HG03175 (cell line): ENCODE results near the gene MLIP.

Source experiments
- ATAC-seq: cut with Tn5 transposase; IDR thresholded peaks from one replicate; pipeline ENCODE4 v1.9.1; 2021; ENCODE audit warnings: mild to moderate bottlenecking, moderate library complexity; ENCODE audit not compliant: unreplicated experiment

Gene MLIP

DNA sequence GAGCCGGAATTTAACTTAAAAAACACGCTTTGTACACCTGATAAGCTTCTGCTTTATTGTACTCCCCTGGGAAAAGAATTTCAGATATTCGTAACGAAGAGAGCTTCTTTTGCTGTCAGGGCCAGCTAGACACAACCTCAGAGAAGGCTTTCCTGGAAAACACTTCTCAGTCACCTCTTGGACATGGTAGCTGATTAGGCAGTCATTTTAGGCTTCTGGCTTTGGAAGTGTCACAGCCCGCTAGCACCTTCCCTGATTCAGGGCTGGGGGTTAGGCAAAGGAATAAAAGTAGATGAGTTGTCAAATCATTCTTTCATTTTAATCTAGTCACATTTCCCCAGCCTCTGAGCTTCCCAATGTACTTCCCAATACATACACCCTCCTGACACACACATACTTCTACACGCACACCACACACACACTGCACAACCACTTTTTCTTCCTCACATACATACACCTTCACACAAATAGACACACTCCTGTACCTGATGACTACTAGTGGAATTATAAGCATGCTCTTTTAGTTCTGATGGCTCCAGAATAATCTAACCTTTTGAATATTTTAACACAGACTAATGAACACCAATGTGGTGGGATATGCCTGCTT, 162.1 kb downstream of the MLIP start:
- no peak for ATAC-seq

DNA sequence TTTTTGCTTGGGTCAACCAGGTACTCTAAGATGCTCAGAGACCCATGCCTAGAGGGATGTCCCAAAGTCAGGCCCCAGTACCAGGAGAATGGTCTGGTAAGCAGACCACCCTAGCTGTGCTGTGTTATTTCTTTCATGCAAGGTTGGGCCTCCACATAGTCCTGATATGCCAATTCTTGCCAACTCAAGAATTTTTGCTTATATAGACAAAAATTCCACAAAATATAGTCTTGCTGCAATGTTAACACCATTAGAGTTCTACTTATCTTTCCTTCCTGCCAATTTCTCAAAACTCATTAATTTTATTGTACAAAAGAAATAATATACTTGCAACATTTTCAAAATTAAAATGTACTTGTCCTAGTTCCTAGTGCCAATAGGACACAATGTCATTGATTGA, 163.1 kb downstream of the MLIP start:
- ATAC-seq: no peak

DNA sequence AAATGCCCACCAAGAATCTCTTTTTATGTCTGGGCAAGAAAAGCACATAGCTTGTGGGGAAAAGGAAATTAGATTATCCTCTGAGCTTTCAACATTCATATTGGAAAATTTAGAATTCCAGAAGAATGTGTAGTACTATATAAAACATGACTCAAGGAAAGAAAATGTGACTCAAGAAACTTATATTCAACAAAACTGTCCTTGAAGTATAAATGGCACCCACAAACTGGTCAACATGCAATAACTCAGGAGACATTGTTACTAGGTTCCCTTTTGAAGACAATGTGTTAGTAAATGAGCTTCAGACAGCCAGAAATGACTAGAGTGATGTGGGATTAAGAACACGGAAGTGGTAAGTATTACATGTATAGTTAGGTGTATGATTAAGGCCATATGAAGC, 170.9 kb downstream of the MLIP start:
- ATAC-seq: no peak

DNA sequence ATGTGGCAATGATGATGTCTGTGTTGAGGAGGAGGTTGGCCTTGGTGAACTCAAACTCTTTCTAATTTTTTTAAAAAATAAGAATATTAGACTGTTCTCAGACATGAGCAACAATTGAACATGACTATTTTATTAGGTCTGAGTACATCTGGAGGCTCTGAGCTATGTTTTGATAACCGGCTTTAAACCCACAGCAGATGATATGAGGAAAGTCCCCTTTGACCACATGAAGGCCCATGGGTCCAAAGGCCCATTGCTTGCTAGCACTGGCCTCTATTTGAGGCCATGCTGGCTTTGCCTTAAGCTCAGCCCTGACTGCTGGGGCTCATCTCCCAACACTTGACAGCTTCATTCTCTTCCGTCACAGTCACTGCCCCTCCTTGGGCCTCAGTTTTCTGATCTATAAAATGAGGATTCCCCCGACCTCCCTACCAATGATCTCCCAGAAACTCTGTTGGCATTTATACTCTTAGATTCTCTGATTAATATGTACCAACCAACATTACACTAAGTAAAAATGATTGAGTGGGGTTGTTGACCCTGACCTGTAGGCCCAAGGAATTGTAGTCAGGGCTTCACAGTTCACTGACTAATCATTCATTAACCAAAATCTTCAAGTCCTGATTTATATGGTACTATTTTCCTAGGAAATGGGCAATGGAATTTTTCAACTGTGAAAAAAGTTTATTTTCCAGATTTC, 173.1 kb downstream of the MLIP start:
- no peak for ATAC-seq

DNA sequence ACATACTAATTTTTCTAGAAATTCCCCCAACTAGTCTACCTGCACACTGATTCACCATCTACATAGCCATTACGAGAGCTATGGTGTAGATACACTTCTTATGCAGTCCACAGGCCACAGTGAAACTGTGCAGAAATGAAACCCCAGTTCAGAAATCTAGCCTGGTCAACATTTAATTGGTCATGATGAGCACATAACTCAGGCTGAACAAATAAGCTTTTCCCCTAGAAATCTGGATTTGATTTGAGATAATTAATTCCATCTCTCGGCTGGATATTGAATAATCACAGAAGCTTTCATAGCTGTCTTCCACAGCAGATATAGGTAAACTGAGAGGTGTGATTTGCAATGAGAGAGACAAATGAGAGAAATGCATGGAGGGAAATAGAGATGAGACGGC, 174.4 kb downstream of the MLIP start:
- no peak for ATAC-seq

DNA sequence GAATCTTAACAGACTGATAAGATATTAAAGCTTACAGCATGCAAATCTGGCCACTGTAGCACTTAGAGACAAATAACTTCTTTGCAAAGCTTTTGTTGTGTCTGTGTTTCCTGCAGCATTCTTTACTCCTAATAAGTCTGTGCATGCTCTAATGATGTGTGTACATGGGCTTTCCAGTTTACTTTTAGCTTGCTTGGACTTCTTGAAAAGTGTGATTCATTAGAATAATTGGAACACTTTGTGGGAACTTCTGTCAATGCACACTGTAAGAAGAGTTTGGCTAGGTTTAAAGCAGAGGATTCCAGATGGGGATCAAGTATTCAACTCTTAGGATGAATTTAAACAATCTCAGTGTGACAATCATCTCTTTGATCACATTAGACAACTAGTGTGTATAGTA, 174.9 kb downstream of the MLIP start:
- ATAC-seq: no peak

DNA sequence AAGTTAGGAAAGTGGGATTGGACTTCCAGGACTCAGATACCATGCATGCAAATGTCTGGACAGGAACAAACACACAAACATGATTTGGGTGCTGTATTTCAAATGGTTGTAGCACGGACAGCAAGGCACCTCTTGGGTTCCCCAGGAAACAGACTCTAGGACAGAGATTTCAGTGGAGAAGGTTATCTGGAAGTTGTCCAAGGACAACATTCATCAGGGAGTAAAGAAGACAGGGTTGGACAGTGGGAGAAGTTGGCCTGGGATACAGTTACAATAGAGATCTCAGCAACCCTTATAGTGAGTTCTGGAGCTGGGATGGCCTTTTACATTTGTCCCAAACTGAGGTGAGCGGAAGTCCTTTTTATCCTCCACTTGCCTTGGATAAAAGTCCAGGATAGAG, 177.2 kb downstream of the MLIP start:
- no peak for ATAC-seq

DNA sequence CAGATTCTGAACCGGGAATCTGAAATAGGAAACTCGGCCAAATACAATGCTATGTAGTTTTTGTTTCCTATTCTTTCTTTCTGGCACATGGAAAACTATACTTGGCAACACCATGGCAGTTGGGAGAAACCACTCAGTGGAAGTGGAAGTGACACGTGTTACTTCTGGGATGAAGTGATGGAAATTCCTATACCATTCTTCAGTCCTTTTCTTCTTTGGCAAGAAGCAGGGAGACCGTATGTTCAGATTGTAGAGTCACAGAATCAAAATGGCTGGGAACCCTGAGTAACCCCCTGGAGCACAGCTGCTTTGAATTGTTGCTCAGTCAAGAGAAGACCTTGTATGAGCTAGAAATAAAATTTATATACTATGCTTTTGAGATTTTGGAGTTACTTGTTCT, 178.2 kb downstream of the MLIP start:
- no peak for ATAC-seq

DNA sequence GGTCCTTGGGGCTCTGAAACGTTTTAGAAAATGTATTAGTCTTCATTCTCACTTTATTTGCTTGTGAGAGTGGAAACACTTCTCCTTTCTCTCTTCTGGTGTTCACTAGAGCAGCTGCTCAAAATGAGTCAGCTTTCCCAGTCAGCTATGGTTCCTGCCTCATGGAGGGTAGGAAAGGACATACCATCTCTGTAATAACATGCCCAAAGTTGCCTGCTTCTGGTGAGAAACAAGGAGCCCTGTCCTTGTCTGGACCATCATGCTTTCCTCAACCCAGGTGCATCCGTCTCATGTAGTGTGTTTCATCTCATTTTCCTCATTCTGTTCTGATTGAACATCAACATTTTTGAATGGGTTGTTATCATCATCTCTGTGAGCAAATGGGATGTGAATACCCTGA, 179.9 kb downstream of the MLIP start:
- peak; percentile 69 for ATAC-seq

DNA sequence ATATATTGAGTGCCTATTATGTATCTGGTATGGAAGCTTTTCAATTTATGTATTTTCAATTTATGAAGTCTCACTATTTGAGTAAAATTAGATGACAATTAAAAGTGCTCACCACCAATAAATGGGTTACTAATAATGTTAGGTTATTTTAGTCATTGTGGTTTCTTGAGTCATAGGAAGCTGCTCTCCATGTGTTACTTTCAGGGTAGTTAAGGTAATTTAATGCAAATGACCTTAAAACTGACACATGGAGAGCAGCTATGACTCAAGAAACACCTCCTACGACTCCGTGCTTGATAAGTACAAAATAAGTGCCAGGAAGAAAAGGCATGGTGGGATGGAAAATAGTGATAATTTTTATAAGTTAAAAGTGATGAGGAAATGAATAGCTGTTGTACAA, 180.5 kb downstream of the MLIP start:
- ATAC-seq: peak; percentile 96

DNA sequence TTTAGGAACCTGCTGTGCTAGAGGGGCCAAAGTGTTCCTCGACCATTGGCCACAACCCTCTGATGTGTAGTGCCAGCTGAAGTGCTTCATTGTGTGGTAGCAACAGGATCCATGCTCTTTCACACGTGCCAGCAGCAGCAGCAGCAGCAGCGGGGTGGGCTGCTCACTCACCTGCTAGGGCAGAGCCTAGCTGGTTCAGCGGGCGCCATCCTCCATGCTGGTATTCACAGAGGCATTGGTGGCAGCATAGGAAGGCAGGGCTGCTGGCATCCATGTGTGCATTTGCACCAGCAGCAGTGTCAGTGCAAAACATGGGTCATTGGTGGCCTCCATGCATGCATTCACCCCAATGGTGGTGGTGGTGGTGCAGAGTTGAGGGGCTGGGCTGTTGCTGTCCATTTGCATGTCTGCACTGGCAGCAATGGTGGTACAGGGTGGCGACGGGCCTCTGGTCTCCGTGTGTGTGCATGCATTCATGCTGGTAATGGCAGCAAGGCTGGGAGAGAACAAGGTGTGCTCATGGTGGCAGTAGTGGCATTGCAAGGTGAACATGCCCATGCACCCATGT, 183.8 kb downstream of the MLIP start:
- ATAC-seq: no peak

DNA sequence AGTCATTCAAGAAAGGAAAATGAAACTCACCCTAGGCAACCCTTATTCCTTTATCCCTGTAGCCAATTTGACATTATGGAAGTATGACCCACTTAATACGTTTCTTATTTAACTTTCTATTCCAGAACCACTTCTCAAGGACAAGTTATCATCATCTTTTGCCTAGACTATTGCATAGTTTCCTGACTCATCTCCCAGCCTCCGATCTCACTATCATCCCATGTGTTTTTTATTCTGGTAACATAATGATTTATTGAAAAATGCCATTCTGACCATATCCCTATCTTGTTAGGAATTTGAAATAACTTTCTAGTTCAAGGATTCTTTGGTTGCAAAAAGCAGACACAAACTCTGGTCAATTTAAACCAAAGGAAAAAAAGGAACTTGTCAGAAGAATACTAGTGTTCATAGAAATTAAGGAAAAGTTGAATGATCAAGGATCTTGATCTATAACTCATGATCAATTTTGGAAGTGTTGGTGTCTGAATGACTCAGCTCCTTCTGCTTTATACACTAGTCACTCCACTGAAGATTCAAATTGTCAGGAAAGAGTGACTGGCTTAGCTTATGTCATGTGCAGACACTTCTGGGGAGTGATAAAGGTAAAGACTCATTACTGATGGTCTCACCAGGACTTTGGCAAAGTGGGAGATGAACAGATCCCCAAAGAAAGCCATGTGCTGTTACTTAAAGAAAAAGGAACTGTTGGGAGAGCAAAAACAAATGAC, 188.5 kb downstream of the MLIP start:
- ATAC-seq: no peak

DNA sequence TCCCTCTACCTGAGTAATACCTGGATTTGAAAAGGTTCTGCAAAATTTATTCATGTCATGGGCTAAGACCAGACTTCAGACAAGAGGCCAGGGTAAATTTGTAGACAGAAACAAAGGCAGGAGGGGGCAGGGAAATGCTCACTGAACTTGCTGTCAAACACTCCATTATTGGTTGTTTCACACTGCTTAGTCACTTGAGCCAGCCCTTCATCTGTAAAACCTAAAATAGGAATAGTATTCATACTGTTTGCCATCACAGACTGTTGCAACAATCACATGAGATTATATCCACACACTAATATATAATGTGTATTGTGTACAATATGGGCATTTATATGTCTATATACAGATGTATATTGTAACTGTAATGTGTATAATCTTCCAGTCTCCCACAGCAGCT, 190.5 kb downstream of the MLIP start:
- no peak for ATAC-seq

DNA sequence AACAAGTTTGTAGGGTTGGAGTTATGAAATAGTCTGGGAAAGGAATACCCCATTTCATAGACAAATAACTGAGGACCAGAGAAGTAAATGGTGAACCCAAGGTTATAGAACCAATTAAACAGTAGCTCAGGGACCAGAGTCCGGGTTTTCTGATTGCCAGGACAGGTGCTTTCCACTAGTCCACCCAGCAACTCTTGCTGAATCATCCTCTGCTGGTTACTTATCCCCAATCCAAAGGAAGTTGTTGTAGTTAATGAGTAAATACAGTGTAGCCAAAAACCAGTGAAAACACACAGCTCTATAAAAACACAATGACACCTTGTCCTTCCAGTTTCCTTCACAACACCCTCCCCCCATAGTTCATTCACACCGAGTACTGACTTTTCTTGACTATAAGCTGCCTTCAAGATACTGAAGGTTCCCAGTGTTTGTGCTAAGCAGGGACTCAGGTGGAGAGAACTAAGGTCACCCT, 196.2 kb downstream of the MLIP start:
- ATAC-seq: peak; percentile 55

DNA sequence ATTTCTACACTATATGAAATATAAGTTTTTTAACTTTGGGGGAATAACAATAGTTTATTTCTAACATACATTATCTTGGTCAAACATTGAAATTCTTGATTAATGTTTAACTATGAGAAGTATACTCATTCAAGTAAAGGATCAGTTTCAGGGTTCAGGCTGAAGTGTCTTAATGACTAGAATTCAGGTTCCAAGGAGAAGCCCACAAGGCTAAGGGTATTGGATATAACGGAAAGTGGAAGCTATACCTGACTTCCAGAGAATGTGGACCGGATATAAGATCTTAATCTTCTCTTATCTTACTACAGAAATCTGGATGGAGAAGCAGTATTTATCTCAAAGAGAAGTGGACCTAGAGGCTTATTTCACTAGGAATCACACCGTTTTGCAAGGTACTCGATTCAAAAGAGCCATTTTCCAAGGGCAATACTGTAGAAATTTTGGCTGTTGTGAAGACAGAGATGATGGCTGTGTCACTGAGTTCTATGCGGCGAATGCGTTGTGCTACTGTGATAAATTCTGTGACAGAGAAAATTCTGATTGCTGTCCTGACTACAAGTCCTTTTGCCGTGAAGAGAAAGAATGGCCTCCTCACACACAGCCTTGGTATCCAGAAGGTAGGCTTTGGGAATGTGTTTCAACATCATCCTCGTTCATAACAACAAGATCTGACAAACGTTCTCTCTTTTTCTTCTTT, 197.2 kb downstream of the MLIP start, which contains the start of gene TINAG:
Gene TINAG, plus strand, starts transcription at position 153 of the 697 bp plus-strand sequence. Its CDS starts 110 bp downstream, at position 263.
- ATAC-seq: peak; percentile 61

DNA sequence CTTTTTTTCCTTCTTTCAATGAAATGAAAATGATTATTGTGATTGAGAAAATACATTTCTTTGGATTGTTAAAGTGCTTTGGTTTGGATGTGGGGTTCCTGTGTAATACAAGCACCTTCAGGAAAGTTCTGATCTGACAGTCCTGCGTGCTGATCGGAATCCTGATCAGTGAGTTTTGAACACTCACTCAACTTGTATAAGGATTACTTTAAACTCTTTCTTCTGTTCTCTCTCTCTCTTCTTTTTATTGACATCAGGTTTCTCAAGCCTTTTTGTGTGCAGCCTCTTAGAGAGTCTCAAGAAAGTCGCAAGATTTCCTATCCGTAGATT, 197.7 kb downstream of the MLIP start:
- ATAC-seq: no peak

DNA sequence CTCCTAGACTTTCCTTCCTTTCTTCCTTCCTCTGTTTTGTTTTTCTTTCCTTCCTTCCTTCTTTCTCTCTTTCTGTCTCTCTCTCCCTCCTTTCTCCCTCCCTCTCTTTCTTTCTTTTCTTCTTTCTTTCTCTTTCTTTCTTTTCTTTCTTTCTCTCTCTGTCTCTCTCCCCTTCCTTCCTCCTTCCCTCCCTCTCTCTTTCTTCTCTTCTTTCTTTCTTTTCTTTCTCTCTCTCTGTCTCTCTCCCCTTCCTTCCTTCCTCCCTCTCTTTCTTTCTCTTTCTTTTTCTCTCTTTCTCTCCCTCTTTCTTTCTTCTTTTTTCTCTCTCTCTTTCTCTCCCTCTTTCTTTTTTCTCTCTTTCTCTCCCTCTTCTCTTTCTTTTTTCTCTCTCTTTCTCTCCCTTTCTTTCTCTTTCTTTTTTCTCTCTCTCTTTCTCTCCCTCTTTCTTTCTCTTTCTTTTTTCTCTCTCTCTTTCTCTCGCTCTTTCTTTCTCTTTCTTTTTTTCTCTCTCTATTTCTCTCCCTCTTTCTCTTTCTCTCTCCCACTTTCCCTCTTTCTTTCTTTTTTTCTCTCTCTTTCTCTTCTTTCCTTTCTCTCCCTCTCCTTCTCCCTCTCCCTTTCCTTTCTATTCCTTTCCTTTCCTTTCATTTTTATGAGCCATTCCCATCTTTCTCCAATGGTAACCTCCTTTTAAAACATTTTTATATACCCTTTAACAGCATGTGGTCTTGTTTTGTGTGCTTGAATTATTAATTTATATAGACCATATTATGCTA, 199.3 kb downstream of the MLIP start:
- ATAC-seq: no peak

DNA sequence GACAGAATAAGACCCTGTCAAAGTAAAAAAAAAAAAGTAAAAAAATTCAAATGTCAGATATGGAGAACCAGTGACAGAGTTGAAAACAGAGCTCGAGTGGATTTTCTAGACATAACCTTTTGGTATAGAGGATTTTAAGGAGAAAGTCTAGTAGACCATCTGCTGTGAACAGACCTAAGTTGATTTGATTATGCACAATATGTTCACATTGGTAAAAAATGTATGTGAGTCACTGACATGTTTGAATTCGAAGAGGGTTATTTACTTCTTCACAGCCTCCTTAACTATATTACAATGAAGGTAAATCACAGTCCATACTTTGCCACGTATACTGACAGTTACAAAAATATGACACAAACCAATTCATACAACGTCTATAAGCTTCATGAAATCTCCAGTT, 204.4 kb downstream of the MLIP start:
- no peak for ATAC-seq
